IMR-90 (cell line): ENCODE results near the gene B4GALT5.
A peak's percentile ranks its signal among the peaks of the same experiment; 100 is the strongest.

Source experiments
- CEBPB ChIP-seq: IDR thresholded peaks from 2 replicates; pipeline ENCODE4 v1.6.1; 2012; ENCODE audit warnings: low read depth, low read length, improper control_type of control experiment
- CHD1 ChIP-seq: IDR thresholded peaks from 2 replicates; pipeline ENCODE4 v1.6.1; 2012; ENCODE audit warnings: low read depth, low read length, improper control_type of control experiment
- CTCF ChIP-seq: conservative IDR thresholded peaks from 2 replicates; pipeline ENCODE4 v1.5.1; 2012; ENCODE audit warnings: mild to moderate bottlenecking, low read depth, low read length, improper control_type of control experiment
- MAZ ChIP-seq: IDR thresholded peaks from 2 replicates; pipeline ENCODE4 v1.6.1; 2012; ENCODE audit warnings: low read depth, mild to moderate bottlenecking, low read length, improper control_type of control experiment, moderate library complexity, borderline replicate concordance
- NFE2L2 ChIP-seq: fragments of 150-350 bp; IDR thresholded peaks from 2 replicates; pipeline ENCODE4 v1.6.1; 2016; ENCODE audit warnings: low read depth, mild to moderate bottlenecking, low read length
- POLR2A ChIP-seq: IDR thresholded peaks from 2 replicates; pipeline ENCODE4 v1.6.1; 2012; ENCODE audit warnings: mild to moderate bottlenecking, low read depth, low read length
- RAD21 ChIP-seq: IDR thresholded peaks from 2 replicates; pipeline ENCODE4 v1.6.1; 2012; ENCODE audit warnings: low read length, improper control_type of control experiment
- SMC3 ChIP-seq: fragments of 150-350 bp; IDR thresholded peaks from 2 replicates; pipeline ENCODE4 v1.6.1; 2016; ENCODE audit warnings: low read depth, mild to moderate bottlenecking, antibody characterized with exemption, low read length, moderate library complexity
- USF2 ChIP-seq: fragments of 150-350 bp; IDR thresholded peaks from 2 replicates; pipeline ENCODE4 v1.6.1; 2017; ENCODE audit warnings: mild to moderate bottlenecking, antibody characterized with exemption, low read length, low read depth

GRCh38 chr20:49676581-49677291, 36.9 kb downstream of the B4GALT5 start:
- TF ChIP-seq CTCF: no peak
- TF ChIP-seq USF2: no peak
- TF ChIP-seq POLR2A: no peak
- no peak for TF ChIP-seq MAZ
- peak; percentile 96 for TF ChIP-seq NFE2L2
- TF ChIP-seq CHD1: no peak
- TF ChIP-seq RAD21: no peak
- no peak for TF ChIP-seq SMC3
- no peak for TF ChIP-seq CEBPB
